MM.1S (cell line): ENCODE results near the gene LATS2.
"Not testable (repeated sequence)": the region's sequence is repeated elsewhere in the genome, so short reads cannot be mapped to it uniquely, and the experiment has no call there.

ENCODE experiments used
- DNase-seq: peaks from one replicate; pipeline ENCODE4 v3.0.0-alpha.2; 2015
- H2AFZ ChIP-seq: fragments of 300-600 bp; sonication (generic); 2 replicates; pipeline ENCODE4 v1.6.0; 2016; ENCODE audit warnings: antibody characterized with exemption, low read length
- H3F3A ChIP-seq: fragments of 300-600 bp; sonication (generic); 2 replicates; pipeline ENCODE4 v1.6.1; 2016; ENCODE audit warnings: mild to moderate bottlenecking, antibody characterized with exemption, low read length, moderate library complexity, mixed read lengths; ENCODE audit not compliant: insufficient read depth
- H3K27ac ChIP-seq: fragments of 300-600 bp; sonication (generic); 2 replicates; pipeline ENCODE4 v1.5.1; 2016; ENCODE audit warnings: mild to moderate bottlenecking, low read length
- H3K27me3 ChIP-seq: fragments of 300-600 bp; sonication (generic); replicated peaks from 2 replicates; pipeline ENCODE4 v1.6.0; 2016; ENCODE audit warnings: low read length; ENCODE audit not compliant: insufficient read depth
- H3K36me3 ChIP-seq: fragments of 300-600 bp; sonication (generic); replicated peaks from 2 replicates; pipeline ENCODE4 v1.6.1; 2016; ENCODE audit warnings: mild to moderate bottlenecking, low read length, mixed read lengths; ENCODE audit not compliant: insufficient read depth
- H3K4me1 ChIP-seq: fragments of 300-600 bp; sonication (generic); 2 replicates; pipeline ENCODE4 v1.6.1; 2016; ENCODE audit warnings: low read length, mixed read lengths
- H3K4me2 ChIP-seq: fragments of 300-600 bp; sonication (generic); 2 replicates; pipeline ENCODE4 v1.6.0; 2016; ENCODE audit warnings: low read depth, low read length
- H3K4me3 ChIP-seq: fragments of 300-600 bp; sonication (generic); 2 replicates; pipeline ENCODE4 v1.5.1; 2016; ENCODE audit warnings: low read length, mixed read lengths
- H3K79me2 ChIP-seq: fragments of 300-600 bp; sonication (generic); 2 replicates; pipeline ENCODE4 v1.6.1; 2016; ENCODE audit warnings: mixed run types, low read length, mixed read lengths
- H3K9ac ChIP-seq: fragments of 300-600 bp; sonication (generic); 2 replicates; pipeline ENCODE4 v1.6.1; 2016; ENCODE audit warnings: low read length, mixed read lengths
- H3K9me2 ChIP-seq: fragments of 300-600 bp; sonication (generic); replicated peaks from 2 replicates; pipeline ENCODE4 v1.6.1; 2016; ENCODE audit warnings: mild to moderate bottlenecking, low read length, mixed read lengths; ENCODE audit not compliant: insufficient read depth
- H3K9me3 ChIP-seq: fragments of 300-600 bp; sonication (generic); replicated peaks from 2 replicates; pipeline ENCODE4 v1.6.1; 2016; ENCODE audit warnings: mild to moderate bottlenecking, low read length, mixed read lengths; ENCODE audit not compliant: insufficient read depth
- H4K20me1 ChIP-seq: fragments of 300-600 bp; sonication (generic); 2 replicates; pipeline ENCODE4 v1.6.1; 2016; ENCODE audit warnings: mild to moderate bottlenecking, low read length, moderate library complexity, mixed read lengths; ENCODE audit not compliant: insufficient read depth
- EZH2 ChIP-seq: fragments of 300-600 bp; sonication (generic); optimal IDR thresholded peaks from 2 replicates; pipeline ENCODE3; 2017; ENCODE audit warnings: low read depth, mild to moderate bottlenecking, antibody characterized with exemption, low read length, mixed read lengths
- EZH2phosphoT487 ChIP-seq: fragments of 300-600 bp; sonication (generic); IDR thresholded peaks from 2 replicates; pipeline ENCODE4 v1.6.1; 2018; ENCODE audit warnings: antibody characterized with exemption, low read length
- TF ChIP-seq, protein P1 (sequence below): fragments of 300-600 bp; sonication (generic); IDR thresholded peaks from 2 replicates; pipeline ENCODE4 v1.5.1; 2016; ENCODE audit warnings: antibody characterized with exemption, low read length, mixed read lengths

The LATS2 gene

DNA sequence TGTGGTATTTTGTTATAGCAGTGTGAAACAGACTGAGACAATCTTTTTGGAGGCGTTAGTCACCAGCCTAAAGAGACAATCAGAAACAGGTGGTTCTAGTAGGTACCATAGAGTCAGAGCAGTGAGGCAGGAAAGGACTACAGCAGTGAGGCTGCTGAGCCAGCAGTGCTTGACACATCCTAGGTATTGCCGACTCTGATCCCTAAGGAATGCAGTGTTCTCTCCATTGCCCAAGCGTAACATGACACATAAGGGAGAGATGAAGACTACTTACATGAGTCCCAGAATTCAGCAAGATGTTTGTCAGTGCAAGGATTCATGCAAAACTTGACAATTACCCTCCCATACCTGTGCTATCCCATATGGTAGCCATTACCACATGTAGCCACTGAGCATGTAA, 96.5 kb downstream of the LATS2 start:
- TF ChIP-seq EZH2 (no peak), EZH2phosphoT487 (no peak)
- TF ChIP-seq, protein P1, sequence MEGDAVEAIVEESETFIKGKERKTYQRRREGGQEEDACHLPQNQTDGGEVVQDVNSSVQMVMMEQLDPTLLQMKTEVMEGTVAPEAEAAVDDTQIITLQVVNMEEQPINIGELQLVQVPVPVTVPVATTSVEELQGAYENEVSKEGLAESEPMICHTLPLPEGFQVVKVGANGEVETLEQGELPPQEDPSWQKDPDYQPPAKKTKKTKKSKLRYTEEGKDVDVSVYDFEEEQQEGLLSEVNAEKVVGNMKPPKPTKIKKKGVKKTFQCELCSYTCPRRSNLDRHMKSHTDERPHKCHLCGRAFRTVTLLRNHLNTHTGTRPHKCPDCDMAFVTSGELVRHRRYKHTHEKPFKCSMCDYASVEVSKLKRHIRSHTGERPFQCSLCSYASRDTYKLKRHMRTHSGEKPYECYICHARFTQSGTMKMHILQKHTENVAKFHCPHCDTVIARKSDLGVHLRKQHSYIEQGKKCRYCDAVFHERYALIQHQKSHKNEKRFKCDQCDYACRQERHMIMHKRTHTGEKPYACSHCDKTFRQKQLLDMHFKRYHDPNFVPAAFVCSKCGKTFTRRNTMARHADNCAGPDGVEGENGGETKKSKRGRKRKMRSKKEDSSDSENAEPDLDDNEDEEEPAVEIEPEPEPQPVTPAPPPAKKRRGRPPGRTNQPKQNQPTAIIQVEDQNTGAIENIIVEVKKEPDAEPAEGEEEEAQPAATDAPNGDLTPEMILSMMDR = no peak
- Histone ChIP-seq H3K9ac (no peak overlapping the region), H3K27ac (no peak overlapping the region), H3K36me3 (no peaks in the 10 kb centered on the region), H3K4me3 (no peak overlapping the region), H3K4me1 (no peaks in the 10 kb centered on the region), H3K9me3 (no peaks in the 10 kb centered on the region), H3K79me2 (no peaks in the 10 kb centered on the region), H2AFZ (no peak overlapping the region), H3F3A (no peaks in the 10 kb centered on the region; the same call in 1 of the 2 replicates), H3K4me2 (no peak overlapping the region), H4K20me1 (no peaks in the 10 kb centered on the region), H3K9me2 (no peaks in the 10 kb centered on the region), H3K27me3 (no peaks in the 10 kb centered on the region)
- no peak for DNase-seq

DNA sequence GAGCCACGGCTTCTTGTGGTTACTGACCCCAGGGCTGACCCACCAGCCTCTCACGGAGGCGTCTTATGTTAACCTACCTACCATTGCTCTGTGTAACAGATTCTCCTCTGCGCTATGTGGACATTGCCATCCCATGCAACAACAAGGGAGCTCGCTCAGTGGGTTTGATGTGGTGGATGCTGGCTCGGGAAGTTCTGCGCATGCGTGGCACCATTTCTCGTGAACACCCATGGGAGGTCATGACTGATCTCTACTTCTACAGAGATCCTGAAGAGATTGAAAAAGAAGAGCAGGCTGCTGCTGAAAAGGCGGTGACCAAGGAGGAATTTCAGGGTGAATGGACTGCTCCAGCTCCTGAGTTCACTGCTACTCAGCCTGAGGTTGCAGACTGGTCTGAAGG, 99.7 kb downstream of the LATS2 start:
- not testable (repeated sequence) for H3K27ac ChIP-seq, H3K79me2 ChIP-seq, H3K36me3 ChIP-seq, H3K4me3 ChIP-seq, H3K9me3 ChIP-seq, H3K4me2 ChIP-seq, H3K9me2 ChIP-seq, H2AFZ ChIP-seq, DNase-seq, H3K9ac ChIP-seq, H4K20me1 ChIP-seq, H3K27me3 ChIP-seq, H3F3A ChIP-seq, H3K4me1 ChIP-seq

DNA sequence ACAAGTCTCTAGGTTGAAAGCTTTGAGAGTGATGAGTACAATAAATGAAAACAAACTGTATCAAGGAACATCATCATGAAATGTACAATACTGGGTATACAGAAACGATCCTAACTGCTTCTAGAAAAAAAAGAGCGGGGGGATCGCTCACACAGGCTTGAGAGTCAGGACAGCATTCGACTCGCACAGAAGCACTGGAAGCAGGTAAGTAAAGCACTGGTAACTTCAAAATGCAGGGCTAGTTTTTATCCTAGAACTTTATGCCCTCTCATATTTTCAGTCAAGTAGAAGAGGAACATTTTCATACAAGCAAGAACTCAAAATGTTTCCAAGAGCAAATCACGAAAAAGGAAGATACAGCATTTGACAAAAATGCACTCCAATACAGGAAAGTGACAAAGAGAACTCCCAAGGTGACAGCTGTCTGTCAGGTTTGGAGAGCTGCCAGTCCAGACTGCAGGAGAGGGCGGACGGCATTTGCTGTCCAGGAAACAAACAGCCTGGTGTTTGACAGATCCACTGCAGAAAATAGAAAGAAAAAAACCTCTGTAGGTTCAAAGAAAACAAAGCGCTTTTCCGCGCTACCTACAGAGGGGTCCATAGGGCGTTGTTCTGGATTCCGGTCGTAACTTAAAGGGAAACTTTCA, 100.6 kb downstream of the LATS2 start:
- no peak overlapping the region for H2AFZ ChIP-seq
- H3K9me3 ChIP-seq = no peaks in the 10 kb centered on the region
- no peak overlapping the region for H3K9ac ChIP-seq
- H3F3A ChIP-seq = no peaks in the 10 kb centered on the region
- H3K9me2 ChIP-seq = no peaks in the 10 kb centered on the region
- no peak overlapping the region for H3K27ac ChIP-seq
- H3K4me3 ChIP-seq = no peak overlapping the region
- no peaks in the 10 kb centered on the region for H3K36me3 ChIP-seq
- no peak for DNase-seq
- no peak for TF ChIP-seq EZH2
- TF ChIP-seq, protein P1 = no peak
- no peak for TF ChIP-seq EZH2phosphoT487
- H3K4me2 ChIP-seq = no peak overlapping the region
- H3K79me2 ChIP-seq = no peaks in the 10 kb centered on the region
- no peaks in the 10 kb centered on the region for H4K20me1 ChIP-seq
- H3K4me1 ChIP-seq = no peaks in the 10 kb centered on the region
- H3K27me3 ChIP-seq = no peaks in the 10 kb centered on the region

DNA sequence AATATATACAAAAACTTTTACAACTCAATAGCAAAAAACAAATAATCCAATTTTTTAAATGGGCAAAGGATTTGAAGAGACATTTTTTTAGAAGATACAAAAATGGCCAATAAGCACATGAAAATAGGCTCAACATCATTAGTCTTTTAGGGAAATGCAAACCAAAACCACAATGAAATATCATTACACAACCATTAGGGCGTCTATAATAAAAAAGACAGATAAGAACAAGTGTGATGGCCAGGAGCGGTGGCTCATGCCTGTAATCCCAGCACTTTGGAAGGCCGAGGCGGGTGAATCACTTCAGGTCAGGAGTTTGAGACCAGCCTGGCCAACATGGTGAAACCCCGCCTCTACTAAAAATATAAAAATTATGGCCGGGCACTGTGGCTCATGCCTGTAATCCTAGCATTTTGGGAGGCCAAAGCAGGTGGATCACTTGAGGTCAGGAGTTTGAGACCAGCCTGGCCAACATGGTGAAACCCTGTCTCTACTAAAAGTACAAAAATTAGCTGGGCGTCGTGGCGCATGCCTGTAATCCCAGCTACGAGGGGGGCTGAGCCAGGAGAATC, 104.3 kb downstream of the LATS2 start:
- not testable (repeated sequence) for H3K9me3 ChIP-seq, H3K9me2 ChIP-seq, H3K27me3 ChIP-seq, H3K4me3 ChIP-seq, H3K79me2 ChIP-seq, DNase-seq, H3F3A ChIP-seq, H3K27ac ChIP-seq, H3K9ac ChIP-seq, H3K36me3 ChIP-seq, H4K20me1 ChIP-seq, H2AFZ ChIP-seq, H3K4me2 ChIP-seq, H3K4me1 ChIP-seq
